Thymus (tissue), 14 donors: Measurements from ENCODE around the gene ABCB4. TPM values are rescaled to one million over a fixed set of nuclear protein-coding genes. Genes with fewer than 3 reads are reported as not detected.

ENCODE experiments used
- DNase-seq, 9 donors: peaks; one replicate each; pipeline ENCODE4 v3.0.0-alpha.2; 2013; ENCODE audit warnings: low spot score in 9 of 9, low read depth in 6 of 9, missing footprints in 1 of 9
- H3K27ac ChIP-seq, 2 donors: one replicate each; pipeline ENCODE4 v1.5.1; 2013; ENCODE audit warnings: control low read depth in 1 of 2, low read depth in 1 of 2, low read length in 1 of 2, mild to moderate bottlenecking in 1 of 2, moderate library complexity in 1 of 2
- H3K27me3 ChIP-seq, 2 donors: one replicate each; pipeline ENCODE4 v1.5.1; 2013; ENCODE audit warnings: low read length in 1 of 2; ENCODE audit not compliant: control insufficient read depth in 2 of 2, insufficient read depth in 1 of 2
- H3K36me3 ChIP-seq, 2 donors: one replicate each; pipeline ENCODE4 v1.5.1; 2013; ENCODE audit warnings: low read length in 1 of 2, mild to moderate bottlenecking in 1 of 2, moderate library complexity in 1 of 2; ENCODE audit not compliant: control insufficient read depth in 2 of 2, insufficient read depth in 2 of 2
- H3K4me1 ChIP-seq, 2 donors: one replicate each; pipeline ENCODE4 v1.5.1; 2013; ENCODE audit warnings: low read length in 2 of 2; ENCODE audit not compliant: control insufficient read depth in 2 of 2, insufficient read depth in 2 of 2
- H3K4me3 ChIP-seq, 2 donors: one replicate each; pipeline ENCODE4 v1.5.1; 2013; ENCODE audit warnings: low read length in 2 of 2, control low read depth in 1 of 2, mild to moderate bottlenecking in 1 of 2
- H3K9me3 ChIP-seq, 2 donors: one replicate each; pipeline ENCODE4 v1.5.1; 2013; ENCODE audit warnings: low read length in 1 of 2, mild to moderate bottlenecking in 1 of 2; ENCODE audit not compliant: control insufficient read depth in 2 of 2, insufficient read depth in 1 of 2
- WGBS: extraction: QIAGEN DNeasy Blood & Tissue Kit; methylation state at CpG from one replicate; pipeline ENCODE4 v1.1.7; 2013; 5-methylcytosine and 5-hydroxymethylcytosine counted together
- long read RNA-seq, 10 donors: transcript quantifications; one replicate each; lab custom pipeline, GENCODE V29; 2026
- polyA plus RNA-seq: library from polyadenylated mRNA; stranded (reverse); fragments of 200-250 nt; gene quantifications from one replicate; pipeline ENCODE4 v1.2.3, GENCODE V29; 2013
- total RNA-seq: library from RNA; stranded (reverse); fragments of 120-200 nt; gene quantifications from one replicate; pipeline ENCODE4 v1.2.4, GENCODE V29; 2013
- donor health status: healthy.

The ABCB4 gene
- total RNA-seq (0.71 TPM), polyA plus RNA-seq (1.0 TPM)
- long read RNA-seq, donor 1, result 0 reads
- long read RNA-seq, donor 2, result 0 reads
- long read RNA-seq, donor 3, result 0 reads
- long read RNA-seq, donor 4, result 0 reads
- long read RNA-seq, donor 5, result 0 reads
- long read RNA-seq, donor 6, result 0 reads
- long read RNA-seq, donor 7, result 0 reads
- long read RNA-seq, donor 8, result 0 reads
- long read RNA-seq, donor 9, result 0 reads
- long read RNA-seq, donor 10, result 0 reads

DNA sequence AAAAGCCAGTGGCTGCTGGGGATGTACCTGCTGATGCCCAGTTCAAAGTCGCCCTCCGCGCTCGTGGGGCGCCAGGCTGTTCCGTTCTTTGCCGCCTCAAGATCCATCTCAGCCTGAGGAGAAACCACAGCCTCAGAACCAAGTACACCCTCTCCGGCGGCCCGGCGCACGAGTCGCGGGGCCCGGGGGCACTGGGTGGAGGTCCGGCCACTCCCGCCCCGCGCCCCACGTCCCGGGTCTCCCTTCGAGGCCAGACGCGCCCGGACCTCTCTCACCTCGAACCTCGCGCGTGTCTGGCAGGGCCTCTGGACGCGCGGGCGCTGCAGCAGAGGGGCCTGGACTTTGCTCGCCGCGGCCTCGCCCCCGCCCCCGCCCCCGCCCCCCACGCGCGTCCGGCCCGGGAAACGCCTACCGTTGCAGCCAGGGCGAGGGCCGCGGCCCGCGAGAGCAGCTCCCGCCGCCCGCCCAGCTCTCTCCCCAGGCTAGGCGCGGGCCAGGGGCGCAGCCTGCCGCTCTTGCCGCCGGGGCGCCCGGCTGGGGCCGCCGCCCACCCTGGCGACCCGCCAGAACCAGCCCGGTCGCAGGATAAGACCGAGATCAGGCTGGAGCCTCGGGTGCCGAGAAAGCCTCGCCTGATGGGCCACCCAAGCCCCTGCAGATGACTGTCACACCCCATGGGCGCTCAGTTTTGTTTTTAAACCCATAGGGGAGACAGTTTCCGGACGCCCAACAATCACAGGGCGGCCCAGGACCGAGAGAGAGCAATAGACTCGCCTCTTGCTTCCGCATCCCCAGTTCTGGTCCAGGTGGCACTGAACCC is at the start of gene ABCB4:
TSS of gene ABCB4 (minus strand) at position 322 of the 820 bp plus-strand sequence. CDS start at position 107, 215 bp downstream.
- Histone ChIP-seq H3K27me3 (peaks cover 16 to 40% of the 10 kb centered on the region in 2 donors), H3K4me1 (peaks cover 3% of the 10 kb centered on the region in 2 donors), H3K9me3 (no peaks in the 10 kb centered on the region), H3K36me3 (no peaks in the 10 kb centered on the region), H3K4me3 (peak within 1 kb of the TSS in 1 of 2 donors; percentile 27), H3K27ac (no peak within 1 kb of the TSS)
- no peak for DNase-seq
- WGBS, result 9% methylated on average over 80 of the region's 80 CpGs

GRCh38 chr7:87518735-87519134 is 43.3 kb upstream of the ABCB4 start:
- no peak overlapping the region for H3K4me3 ChIP-seq
- H3K36me3 ChIP-seq, result no peaks in the 10 kb centered on the region
- no peaks in the 10 kb centered on the region for H3K9me3 ChIP-seq
- no peak for DNase-seq
- H3K27me3 ChIP-seq, result no peaks in the 10 kb centered on the region
- WGBS, result 97% methylated on average over 2 of the region's 2 CpGs
- H3K4me1 ChIP-seq, result no peaks in the 10 kb centered on the region
- no peak overlapping the region for H3K27ac ChIP-seq

- Histone ChIP-seq H3K27ac (no peak overlapping the region), H3K4me3 (no peak overlapping the region), H3K27me3 (no peaks in the 10 kb centered on the region), H3K36me3 (no peaks in the 10 kb centered on the region), H3K4me1 (no peaks in the 10 kb centered on the region), H3K9me3 (no peaks in the 10 kb centered on the region)
- DNase-seq, result no peak
- 95% methylated on average over 3 of the region's 3 CpGs for WGBS
Observed at GRCh38 chr7:87517891-87518290, 42.4 kb upstream of the ABCB4 start.

DNA sequence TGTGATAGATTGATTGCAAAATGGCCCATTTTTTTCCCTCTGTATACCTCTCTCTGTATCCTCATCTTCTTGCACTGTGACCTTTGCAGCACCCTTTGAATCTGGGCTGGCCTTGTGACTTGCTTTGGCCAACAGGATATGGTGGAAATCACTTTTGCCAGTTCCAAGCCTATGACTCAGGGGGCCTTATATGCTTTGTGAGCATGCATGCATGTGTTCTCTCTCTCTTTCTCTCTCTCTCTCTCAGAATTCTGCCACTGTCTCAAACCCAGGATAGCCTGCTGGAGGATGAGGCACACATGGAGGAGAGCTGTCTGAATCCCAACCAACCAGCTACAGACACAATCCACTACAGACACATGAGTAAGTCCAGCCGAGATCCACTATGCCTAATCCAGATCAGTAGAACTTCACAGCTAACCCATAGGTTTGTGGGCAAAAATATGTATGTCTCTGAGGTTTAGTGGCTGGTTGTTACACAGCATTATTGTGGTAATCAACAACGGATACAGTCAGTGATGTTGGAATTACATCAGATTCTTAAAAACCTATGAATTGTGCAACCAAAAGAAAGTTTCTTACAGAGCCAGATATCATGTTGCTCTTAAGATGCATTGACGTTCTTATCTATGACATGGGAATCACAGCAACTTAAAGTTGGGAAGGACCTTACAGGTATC is 41.8 kb upstream of the ABCB4 start:
- no peak overlapping the region for H3K27ac ChIP-seq
- H3K27me3 ChIP-seq, result no peaks in the 10 kb centered on the region
- no peak overlapping the region for H3K4me3 ChIP-seq
- 93% methylated on average over 3 of the region's 3 CpGs for WGBS
- no peaks in the 10 kb centered on the region for H3K4me1 ChIP-seq
- no peaks in the 10 kb centered on the region for H3K9me3 ChIP-seq
- DNase-seq, result no peak
- H3K36me3 ChIP-seq, result no peaks in the 10 kb centered on the region

GRCh38 chr7:87513735-87514335 is 38.4 kb upstream of the ABCB4 start:
- DNase-seq, result no peak
- no peaks in the 10 kb centered on the region for H3K36me3 ChIP-seq
- H3K27ac ChIP-seq, result no peak overlapping the region
- no peaks in the 10 kb centered on the region for H3K4me1 ChIP-seq
- 94% methylated on average over 5 of the region's 5 CpGs for WGBS
- no peaks in the 10 kb centered on the region for H3K9me3 ChIP-seq
- no peaks in the 10 kb centered on the region for H3K27me3 ChIP-seq
- no peak overlapping the region for H3K4me3 ChIP-seq

DNA sequence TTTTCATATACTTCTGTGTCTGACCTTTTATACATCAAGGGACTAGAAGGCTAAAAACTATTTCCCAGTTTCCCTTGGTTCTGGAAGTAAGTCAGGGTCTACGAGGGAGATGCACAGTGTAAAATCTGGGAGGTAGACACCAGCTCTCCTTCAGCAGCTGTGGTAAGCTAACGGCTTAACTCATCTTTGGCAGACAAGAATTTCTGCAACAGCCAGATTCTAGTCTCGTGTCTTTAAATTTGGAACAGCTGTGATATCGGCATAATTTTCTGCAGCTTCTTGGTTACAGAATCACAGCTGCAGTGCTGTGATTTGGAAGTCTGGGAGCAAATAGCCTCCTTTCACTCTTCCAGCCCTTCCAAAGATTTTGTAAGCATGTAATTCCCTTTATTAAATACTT is 37.4 kb upstream of the ABCB4 start:
- no peaks in the 10 kb centered on the region for H3K9me3 ChIP-seq
- DNase-seq, result no peak
- WGBS, result 96% methylated on average over 4 of the region's 4 CpGs
- no peaks in the 10 kb centered on the region for H3K27me3 ChIP-seq
- no peaks in the 10 kb centered on the region for H3K4me1 ChIP-seq
- H3K4me3 ChIP-seq, result no peak overlapping the region
- H3K27ac ChIP-seq, result no peak overlapping the region
- no peaks in the 10 kb centered on the region for H3K36me3 ChIP-seq

GRCh38 chr7:87511510-87511909 is 36.0 kb upstream of the ABCB4 start:
- Histone ChIP-seq H3K27me3 (no peaks in the 10 kb centered on the region), H3K27ac (no peak overlapping the region), H3K9me3 (no peaks in the 10 kb centered on the region), H3K4me1 (no peaks in the 10 kb centered on the region), H3K4me3 (no peak overlapping the region), H3K36me3 (no peaks in the 10 kb centered on the region)
- DNase-seq, result no peak
- WGBS, result 90% methylated on average over 1 of the region's 1 CpG

DNA sequence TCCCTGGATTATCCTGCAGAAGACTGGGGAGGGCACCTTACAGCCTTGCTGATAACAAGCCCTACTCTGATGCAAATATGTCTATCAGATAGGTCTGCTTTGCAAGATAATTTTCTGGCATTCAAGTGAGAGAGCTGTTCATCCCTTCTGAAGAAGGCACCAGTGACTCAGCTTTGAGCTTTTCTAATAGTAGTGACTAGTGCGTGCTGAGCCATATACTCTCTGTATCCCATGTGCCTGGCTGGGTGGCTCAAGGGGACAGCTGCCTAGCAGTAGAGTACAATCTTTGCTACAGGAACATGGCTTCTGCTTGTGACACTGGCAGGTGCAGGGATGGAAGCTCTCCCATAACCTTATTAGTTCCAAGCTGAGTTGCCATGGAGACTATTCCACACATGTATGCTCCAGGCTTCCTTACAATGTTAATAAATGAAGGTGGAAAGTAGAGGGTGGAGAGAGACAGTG is 35.0 kb upstream of the ABCB4 start:
- 100% methylated on average over 1 of the region's 1 CpG for WGBS
- Histone ChIP-seq H3K4me1 (no peaks in the 10 kb centered on the region), H3K27me3 (no peaks in the 10 kb centered on the region), H3K9me3 (no peaks in the 10 kb centered on the region), H3K4me3 (no peak overlapping the region), H3K27ac (no peak overlapping the region), H3K36me3 (no peaks in the 10 kb centered on the region)
- DNase-seq, result no peak

DNA sequence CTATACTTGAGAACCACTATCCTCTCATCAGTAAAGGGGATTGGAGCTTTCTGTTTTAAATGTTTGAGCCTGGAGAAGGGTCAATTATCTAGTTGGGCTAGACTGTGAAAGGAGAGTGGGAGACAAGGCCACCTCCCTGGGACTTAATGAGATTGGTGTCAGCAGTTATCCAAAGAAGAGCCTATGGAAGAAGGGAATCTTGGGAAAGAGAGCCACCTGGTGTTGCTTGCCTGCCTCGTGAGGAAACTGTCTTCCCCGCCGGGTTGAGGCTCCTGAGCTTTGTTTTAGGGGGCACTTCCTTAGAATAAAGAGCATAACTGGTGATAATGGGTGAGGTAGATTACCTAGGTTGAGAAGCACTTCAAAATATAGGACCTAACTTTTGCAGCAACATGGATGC is 32.0 kb upstream of the ABCB4 start:
- WGBS, result 86% methylated on average over 3 of the region's 3 CpGs
- no peaks in the 10 kb centered on the region for H3K4me1 ChIP-seq
- H3K36me3 ChIP-seq, result no peaks in the 10 kb centered on the region
- no peak for DNase-seq
- H3K27ac ChIP-seq, result no peak overlapping the region
- no peaks in the 10 kb centered on the region for H3K27me3 ChIP-seq
- H3K4me3 ChIP-seq, result no peak overlapping the region
- no peaks in the 10 kb centered on the region for H3K9me3 ChIP-seq
